Testis (tissue), 3 donors: ENCODE measurements around the gene GAGE10. TPM values are rescaled to one million over a fixed set of nuclear protein-coding genes. Genes with fewer than 3 reads are reported as not detected.
A peak's percentile ranks its signal among the peaks of the same experiment; 100 is the strongest.

Experiments
- DNase-seq: peaks from one replicate; pipeline ENCODE4 v3.0.0-alpha.2; 2019
- H3K27ac ChIP-seq, 2 donors: fragments of 200-600 bp; sonication (generic); one replicate each; pipeline ENCODE4 v1.5.1; 2019
- H3K27me3 ChIP-seq: fragments of 200-600 bp; sonication (generic); one replicate; pipeline ENCODE4 v1.5.1; 2019
- H3K36me3 ChIP-seq: fragments of 200-600 bp; sonication (generic); one replicate; pipeline ENCODE4 v1.5.1; 2017; ENCODE audit warnings: low read depth; ENCODE audit errors: missing control alignments
- H3K4me1 ChIP-seq: fragments of 200-600 bp; sonication (generic); one replicate; pipeline ENCODE4 v1.5.1; 2019
- H3K4me3 ChIP-seq, 2 donors: fragments of 200-600 bp; sonication (generic); one replicate each; pipeline ENCODE4 v1.5.1; 2017 to 2019
- H3K9me3 ChIP-seq: fragments of 200-600 bp; sonication (generic); one replicate; pipeline ENCODE4 v1.5.1; 2017
- CTCF ChIP-seq, 3 experiments: fragments of 450-650 bp in 2 of 3; fragments of 200-600 bp in 1 of 3; sonication (generic) in 1 of 3; IDR thresholded peaks; one replicate each; pipeline ENCODE4 v1.5.1; 2016 to 2019; ENCODE audit warnings: antibody characterized with exemption in 3 of 3, mild to moderate bottlenecking in 2 of 3, moderate library complexity in 1 of 3
- POLR2A ChIP-seq: fragments of 450-650 bp; IDR thresholded peaks from one replicate; pipeline ENCODE4 v1.6.1; 2017; ENCODE audit warnings: antibody characterized with exemption, mild to moderate bottlenecking, moderate library complexity
- WGBS, 2 donors: methylation state at CpG; one replicate each; pipeline ENCODE4 v1.1.5; 2018; 5-methylcytosine and 5-hydroxymethylcytosine counted together
- intact Hi-C: fragments of 100-400 bp; cut with DNase I; formaldehyde crosslinking; loops from one replicate; pipeline ENCODE4 v1.15.1; 2023; ENCODE audit warnings: low total_unique reads
- polyA plus RNA-seq: library from polyadenylated mRNA; stranded (reverse); fragments of 350-450 nt; fragmentation: Illumina TruSeq; extraction: RNeasy Lipid Tissue Mini Kit (QIAGEN cat#74804); gene quantifications from one replicate; pipeline ENCODE4 v1.2.3, GENCODE V29; 2014; ENCODE audit warnings: low read depth, low replicate concordance; ENCODE audit not compliant: insufficient read depth
- total RNA-seq, 2 donors: library from RNA; depleted of rRNA; stranded (reverse); fragments of >200 nt; gene quantifications; one replicate each; pipeline ENCODE4 v1.2.3, GENCODE V29; 2016

The GAGE10 gene
- total and polyA plus RNA-seq, 3 donors from 2014 or later = not detected

DNA sequence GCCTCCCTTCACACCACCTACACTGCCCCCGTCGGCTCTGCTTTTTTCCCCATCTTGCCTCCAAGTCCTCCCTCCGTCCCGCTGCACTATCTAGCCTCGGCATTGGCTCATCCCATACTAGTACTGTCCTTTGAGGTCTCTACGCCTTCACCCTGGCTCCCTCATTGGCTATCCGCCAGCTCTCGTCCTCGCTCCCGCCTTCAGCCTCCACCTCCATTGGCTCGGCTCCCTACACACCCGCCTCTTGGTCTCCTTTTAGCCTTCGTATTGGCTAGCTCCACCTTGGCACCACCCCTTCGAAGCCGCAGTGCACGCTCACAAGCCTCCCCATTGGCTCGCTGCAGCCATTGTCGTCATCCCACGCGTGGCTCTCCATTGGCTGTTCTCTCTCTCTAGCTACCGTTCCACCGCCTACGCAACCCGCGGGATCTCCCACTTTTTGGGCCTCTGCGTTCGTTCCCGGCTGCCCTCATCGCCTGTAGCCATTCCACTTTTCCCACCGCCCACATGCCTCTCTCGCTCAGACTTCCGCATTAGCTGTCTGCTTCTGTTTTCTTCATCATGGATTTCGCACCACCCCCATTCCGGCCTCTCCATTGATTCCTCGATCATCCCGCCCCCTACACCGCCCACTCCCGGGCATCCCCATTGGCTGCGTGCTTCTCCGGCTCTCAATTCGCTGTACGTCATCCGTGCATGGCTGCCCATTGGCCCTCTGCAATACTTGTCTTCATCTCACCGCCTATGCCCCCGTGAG is 34.3 kb upstream of the GAGE10 start:
- no peaks in the 10 kb centered on the region for H3K36me3 ChIP-seq
- DNase-seq = peak; percentile 98
- H3K4me1 ChIP-seq = no peaks in the 10 kb centered on the region
- no peaks in the 10 kb centered on the region for H3K9me3 ChIP-seq
- intact Hi-C loops = no loop called here
- TF ChIP-seq CTCF (IDR thresholded peaks at IDR 0.05) (no peak), POLR2A (no peak)
- WGBS, 2 donors = 0 to 1% methylated on average over 38 to 45 of the region's 45 CpGs
- H3K27me3 ChIP-seq = no peaks in the 10 kb centered on the region
- H3K4me3 ChIP-seq = peak overlapping the region; percentile 59 to 60
- peak overlapping the region; percentile 86 to 92 for H3K27ac ChIP-seq

DNA sequence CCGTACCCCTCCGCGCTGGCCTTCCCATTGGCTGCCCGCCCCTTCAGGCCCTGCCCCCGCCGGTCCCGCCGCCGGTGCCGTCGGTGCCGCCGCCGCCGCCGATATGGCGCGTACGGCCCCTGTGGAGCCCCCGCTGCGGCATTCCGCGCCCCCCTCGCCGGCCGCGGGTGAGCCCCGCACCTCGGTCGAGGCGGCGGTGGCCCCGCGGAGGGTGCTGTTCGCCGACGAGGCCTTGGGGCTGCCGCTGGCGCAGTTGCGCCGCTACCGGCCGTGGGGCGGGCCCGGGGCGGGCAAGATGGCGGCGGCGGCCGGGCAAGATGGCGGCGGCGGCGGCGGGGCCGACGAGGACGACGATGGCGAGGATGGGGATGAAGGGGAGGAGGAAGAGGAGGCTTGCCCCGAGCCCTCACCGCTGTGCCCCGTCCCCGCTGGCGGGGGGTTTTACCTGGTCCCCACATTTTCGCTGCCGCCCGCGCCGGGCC is 33.6 kb upstream of the GAGE10 start, which contains the start of gene PPP1R3F:
Gene PPP1R3F (plus strand): TSS at position 27 of the 482 bp plus-strand sequence. CDS start 77 bp downstream, at position 104.
- 0% methylated on average over 28 of the region's 70 CpGs; no CpG with 5 or more reads in 1 of the 2 donors for WGBS, 2 donors
- Histone ChIP-seq H3K4me1 (no peaks in the 10 kb centered on the region), H3K27ac (peak within 1 kb of the TSS; percentile 90 to 92), H3K4me3 (peak within 1 kb of the TSS; percentile 60 to 74), H3K27me3 (no peaks in the 10 kb centered on the region), H3K36me3 (no peaks in the 10 kb centered on the region), H3K9me3 (no peaks in the 10 kb centered on the region)
- DNase-seq = no peak
- no peak for TF ChIP-seq POLR2A
- TF ChIP-seq CTCF (IDR thresholded peaks at IDR 0.05) = no peak
- intact Hi-C loops = no loop called here

GRCh38 chrX:49270249-49270921 is 33.1 kb upstream of the GAGE10 start:
- intact Hi-C loops = no loop called here
- WGBS, 2 donors = 44% methylated on average over 57 of the region's 66 CpGs; no CpG with 5 or more reads in 1 of the 2 donors
- H3K4me1 ChIP-seq = no peaks in the 10 kb centered on the region
- H3K9me3 ChIP-seq = no peaks in the 10 kb centered on the region
- no peaks in the 10 kb centered on the region for H3K36me3 ChIP-seq
- no peak for DNase-seq
- no peak for TF ChIP-seq CTCF (IDR thresholded peaks at IDR 0.05)
- no peak for TF ChIP-seq POLR2A
- no peaks in the 10 kb centered on the region for H3K27me3 ChIP-seq
- peak overlapping the region; percentile 90 to 92 for H3K27ac ChIP-seq
- peak overlapping the region; percentile 60 to 74 for H3K4me3 ChIP-seq

DNA sequence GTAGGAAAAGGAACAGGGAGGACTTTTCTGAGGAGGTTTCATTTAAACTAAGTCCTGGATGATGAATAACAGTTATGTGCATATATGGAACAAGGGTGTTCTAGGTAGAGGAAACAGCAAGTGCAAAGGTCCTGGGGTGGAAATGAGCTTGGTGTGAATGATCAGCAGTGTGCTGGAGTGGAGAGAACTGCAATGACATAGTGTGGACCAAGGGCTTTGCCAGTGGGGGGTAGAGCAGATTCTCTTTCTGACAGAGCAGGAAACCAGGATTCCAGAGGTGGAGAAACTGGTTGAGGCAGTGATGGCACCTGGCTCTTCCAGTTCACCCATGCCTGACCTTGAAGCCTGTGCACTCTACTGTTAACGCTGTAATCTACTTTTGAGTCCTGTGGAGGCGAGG is 32.1 kb upstream of the GAGE10 start:
- Histone ChIP-seq H3K4me3 (no peak overlapping the region), H3K36me3 (no peaks in the 10 kb centered on the region), H3K27ac (no peak overlapping the region), H3K27me3 (no peaks in the 10 kb centered on the region), H3K9me3 (no peaks in the 10 kb centered on the region), H3K4me1 (no peaks in the 10 kb centered on the region)
- WGBS, 2 donors = 70% methylated on average over 2 of the region's 2 CpGs; no CpG with 5 or more reads in 1 of the 2 donors
- TF ChIP-seq POLR2A (no peak), CTCF (IDR thresholded peaks at IDR 0.05) (no peak)
- DNase-seq = no peak
- intact Hi-C loops = no loop called here
